HL-60 (cell line): Measurements from ENCODE around the gene AK5.

Experiments used
- DNase-seq, 2 experiments: peaks; one replicate each; pipeline ENCODE4 v3.0.0-alpha.2; 2010 to 2020; ENCODE audit warnings: low read depth in 1 of 2, low spot score in 1 of 2
- H3K27ac ChIP-seq: fragments of 250-450 bp; sonication (Bioruptor Pico); replicated peaks from 2 replicates; pipeline ENCODE4 v1.5.1; 2020; ENCODE audit warnings: mild to moderate bottlenecking, moderate library complexity
- H3K27me3 ChIP-seq: fragments of 250-450 bp; sonication (Bioruptor Pico); 2 replicates; pipeline ENCODE4 v1.5.1; 2021; ENCODE audit warnings: mild to moderate bottlenecking, moderate library complexity; ENCODE audit not compliant: insufficient read depth, poor library complexity, severe bottlenecking
- H3K4me3 ChIP-seq: replicated peaks from 2 replicates; pipeline ENCODE4 v1.5.1; 2011; ENCODE audit warnings: mild to moderate bottlenecking, control low read depth, low read length; ENCODE audit not compliant: insufficient read depth
- GABPA ChIP-seq: IDR thresholded peaks from 2 replicates; pipeline ENCODE4 v1.6.1; 2012; ENCODE audit warnings: low read depth
- POLR2AphosphoS5 ChIP-seq: IDR thresholded peaks from 2 replicates; pipeline ENCODE4 v1.6.1; 2012; ENCODE audit warnings: low read depth
- SPI1 ChIP-seq: IDR thresholded peaks from 2 replicates; pipeline ENCODE4 v1.6.1; 2012; ENCODE audit warnings: low read depth, mild to moderate bottlenecking, borderline replicate concordance
- TF ChIP-seq, protein P1 (sequence below): IDR thresholded peaks from one replicate; pipeline ENCODE4 v1.5.1; 2011; ENCODE audit warnings: low read length, control low read depth, inconsistent platforms; ENCODE audit not compliant: insufficient read depth
- TF ChIP-seq, protein P2 (sequence below): IDR thresholded peaks from 2 replicates; pipeline ENCODE4 v1.6.1; 2012; ENCODE audit warnings: low read depth; ENCODE audit not compliant: insufficient replicate concordance

The AK5 gene

DNA sequence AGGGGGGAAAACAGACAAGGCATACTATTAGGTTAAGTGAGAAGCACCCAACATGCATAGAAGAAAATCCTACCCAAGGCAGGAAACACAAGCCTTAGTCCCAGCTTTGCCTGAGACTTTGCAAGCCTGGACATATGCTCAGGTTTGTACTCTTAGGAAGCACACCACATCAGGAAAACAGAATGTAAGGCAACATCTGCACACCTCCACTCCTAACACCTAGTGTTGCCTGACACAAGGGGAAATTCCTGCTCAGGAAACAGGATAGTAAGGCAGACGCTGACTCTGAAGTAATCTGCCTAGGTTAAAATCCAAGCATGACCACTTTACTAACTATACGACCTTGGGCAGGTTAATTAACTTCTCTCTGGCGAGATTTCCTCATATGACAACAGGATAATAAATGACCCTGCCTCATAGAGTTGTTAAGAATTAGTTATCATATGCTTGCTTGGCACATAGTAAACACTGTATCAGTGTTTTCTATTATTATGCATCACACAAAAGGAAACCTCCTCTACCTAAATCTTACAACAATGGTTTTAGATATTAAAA is 280.9 kb downstream of the AK5 start:
- Histone ChIP-seq H3K27me3 (no peaks in the 10 kb centered on the region), H3K4me3 (no peak overlapping the region), H3K27ac (no peak overlapping the region)
- DNase-seq, result no peak
- TF ChIP-seq, protein P1, sequence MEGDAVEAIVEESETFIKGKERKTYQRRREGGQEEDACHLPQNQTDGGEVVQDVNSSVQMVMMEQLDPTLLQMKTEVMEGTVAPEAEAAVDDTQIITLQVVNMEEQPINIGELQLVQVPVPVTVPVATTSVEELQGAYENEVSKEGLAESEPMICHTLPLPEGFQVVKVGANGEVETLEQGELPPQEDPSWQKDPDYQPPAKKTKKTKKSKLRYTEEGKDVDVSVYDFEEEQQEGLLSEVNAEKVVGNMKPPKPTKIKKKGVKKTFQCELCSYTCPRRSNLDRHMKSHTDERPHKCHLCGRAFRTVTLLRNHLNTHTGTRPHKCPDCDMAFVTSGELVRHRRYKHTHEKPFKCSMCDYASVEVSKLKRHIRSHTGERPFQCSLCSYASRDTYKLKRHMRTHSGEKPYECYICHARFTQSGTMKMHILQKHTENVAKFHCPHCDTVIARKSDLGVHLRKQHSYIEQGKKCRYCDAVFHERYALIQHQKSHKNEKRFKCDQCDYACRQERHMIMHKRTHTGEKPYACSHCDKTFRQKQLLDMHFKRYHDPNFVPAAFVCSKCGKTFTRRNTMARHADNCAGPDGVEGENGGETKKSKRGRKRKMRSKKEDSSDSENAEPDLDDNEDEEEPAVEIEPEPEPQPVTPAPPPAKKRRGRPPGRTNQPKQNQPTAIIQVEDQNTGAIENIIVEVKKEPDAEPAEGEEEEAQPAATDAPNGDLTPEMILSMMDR, result no peak
- TF ChIP-seq GABPA (no peak), POLR2AphosphoS5 (no peak), SPI1 (no peak)
- TF ChIP-seq, protein P2, sequence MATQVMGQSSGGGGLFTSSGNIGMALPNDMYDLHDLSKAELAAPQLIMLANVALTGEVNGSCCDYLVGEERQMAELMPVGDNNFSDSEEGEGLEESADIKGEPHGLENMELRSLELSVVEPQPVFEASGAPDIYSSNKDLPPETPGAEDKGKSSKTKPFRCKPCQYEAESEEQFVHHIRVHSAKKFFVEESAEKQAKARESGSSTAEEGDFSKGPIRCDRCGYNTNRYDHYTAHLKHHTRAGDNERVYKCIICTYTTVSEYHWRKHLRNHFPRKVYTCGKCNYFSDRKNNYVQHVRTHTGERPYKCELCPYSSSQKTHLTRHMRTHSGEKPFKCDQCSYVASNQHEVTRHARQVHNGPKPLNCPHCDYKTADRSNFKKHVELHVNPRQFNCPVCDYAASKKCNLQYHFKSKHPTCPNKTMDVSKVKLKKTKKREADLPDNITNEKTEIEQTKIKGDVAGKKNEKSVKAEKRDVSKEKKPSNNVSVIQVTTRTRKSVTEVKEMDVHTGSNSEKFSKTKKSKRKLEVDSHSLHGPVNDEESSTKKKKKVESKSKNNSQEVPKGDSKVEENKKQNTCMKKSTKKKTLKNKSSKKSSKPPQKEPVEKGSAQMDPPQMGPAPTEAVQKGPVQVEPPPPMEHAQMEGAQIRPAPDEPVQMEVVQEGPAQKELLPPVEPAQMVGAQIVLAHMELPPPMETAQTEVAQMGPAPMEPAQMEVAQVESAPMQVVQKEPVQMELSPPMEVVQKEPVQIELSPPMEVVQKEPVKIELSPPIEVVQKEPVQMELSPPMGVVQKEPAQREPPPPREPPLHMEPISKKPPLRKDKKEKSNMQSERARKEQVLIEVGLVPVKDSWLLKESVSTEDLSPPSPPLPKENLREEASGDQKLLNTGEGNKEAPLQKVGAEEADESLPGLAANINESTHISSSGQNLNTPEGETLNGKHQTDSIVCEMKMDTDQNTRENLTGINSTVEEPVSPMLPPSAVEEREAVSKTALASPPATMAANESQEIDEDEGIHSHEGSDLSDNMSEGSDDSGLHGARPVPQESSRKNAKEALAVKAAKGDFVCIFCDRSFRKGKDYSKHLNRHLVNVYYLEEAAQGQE, result no peak

DNA sequence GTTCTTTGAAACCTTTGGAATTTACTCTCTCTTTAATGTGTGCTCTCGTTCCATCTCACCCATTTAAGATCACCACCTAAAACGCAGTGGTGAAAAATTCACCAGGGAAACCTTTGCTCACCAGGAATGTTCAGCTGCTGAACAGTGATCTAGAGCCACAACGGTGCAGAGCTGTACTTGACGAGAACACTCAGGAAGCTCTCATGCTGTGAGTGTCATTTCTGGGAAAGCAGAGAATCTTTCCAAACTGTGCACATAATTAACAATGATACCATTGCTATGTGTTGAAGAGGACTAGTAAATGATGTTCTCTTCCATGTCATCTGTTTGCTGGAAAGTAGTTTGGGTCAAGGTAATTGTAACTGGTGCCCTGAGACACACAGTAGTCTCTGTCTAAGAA is 283.5 kb downstream of the AK5 start:
- no peak for DNase-seq
- TF ChIP-seq SPI1 (no peak), GABPA (no peak), POLR2AphosphoS5 (no peak)
- TF ChIP-seq, protein P1, result no peak
- TF ChIP-seq, protein P2, result no peak
- no peaks in the 10 kb centered on the region for H3K27me3 ChIP-seq
- no peak overlapping the region for H3K27ac ChIP-seq
- no peak overlapping the region for H3K4me3 ChIP-seq

DNA sequence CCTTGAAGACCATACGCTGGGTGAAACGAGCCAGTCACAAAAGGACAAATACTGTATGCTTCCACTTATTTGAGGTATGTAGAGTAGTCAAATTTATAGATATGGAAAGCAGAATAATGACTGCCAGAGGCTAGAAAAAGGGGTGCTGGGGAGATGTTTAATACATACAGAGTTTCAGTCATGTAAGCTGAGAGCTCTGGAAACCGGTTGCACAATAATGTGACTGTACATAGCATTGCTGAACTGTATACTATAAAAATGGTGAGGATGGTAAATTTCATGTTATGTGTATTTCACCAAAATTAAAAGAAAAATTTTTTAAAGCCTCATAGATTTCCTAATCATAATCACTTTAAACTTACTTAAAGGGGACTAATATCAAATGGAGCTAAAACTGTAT is 289.8 kb downstream of the AK5 start:
- H3K27ac ChIP-seq, result no peak overlapping the region
- no peak overlapping the region for H3K4me3 ChIP-seq
- no peak for DNase-seq
- no peaks in the 10 kb centered on the region for H3K27me3 ChIP-seq
- no peak for TF ChIP-seq GABPA

DNA sequence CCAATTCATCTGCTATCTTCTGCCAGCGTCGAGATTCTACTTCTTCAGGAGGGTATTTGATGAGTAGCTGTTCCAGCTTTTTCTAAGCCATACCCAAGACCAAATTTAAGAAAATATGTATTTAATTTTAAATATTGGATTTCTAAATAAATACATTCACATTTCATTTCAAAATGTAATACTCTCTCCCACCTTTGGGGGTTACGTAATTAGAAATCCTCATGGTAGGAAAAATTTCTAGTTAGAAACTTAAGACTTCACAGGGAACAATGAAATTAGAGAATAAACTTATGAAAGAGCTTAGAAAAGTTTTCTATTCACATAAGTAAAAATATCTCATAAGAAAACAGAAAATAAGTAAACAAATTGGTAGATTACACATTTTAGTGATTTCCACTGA is 297.7 kb downstream of the AK5 start:
- no peak for DNase-seq

DNA sequence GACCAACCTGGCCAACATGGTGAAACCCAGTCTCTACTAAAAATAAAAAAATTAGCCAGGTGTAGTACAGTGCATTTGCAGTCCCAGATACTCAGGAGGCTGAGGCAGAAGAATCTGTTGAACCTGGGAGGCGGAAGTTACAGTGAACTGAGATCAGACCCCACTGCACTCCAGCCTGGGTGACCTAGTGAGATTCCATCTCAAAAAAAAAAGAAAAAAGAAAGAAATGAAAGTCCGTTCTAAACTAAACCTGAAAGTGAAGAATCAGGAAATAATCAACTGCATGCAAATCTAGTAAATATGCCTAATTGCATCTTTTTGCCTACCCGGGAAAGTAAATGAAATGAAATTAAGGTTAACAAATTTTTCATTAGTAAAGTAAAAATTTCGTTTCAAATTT is 301.1 kb downstream of the AK5 start:
- H3K27me3 ChIP-seq, result no peaks in the 10 kb centered on the region
- TF ChIP-seq POLR2AphosphoS5 (no peak), GABPA (no peak), SPI1 (no peak)
- TF ChIP-seq, protein P2, result no peak
- TF ChIP-seq, protein P1, result no peak
- no peak overlapping the region for H3K27ac ChIP-seq
- H3K4me3 ChIP-seq, result no peak overlapping the region
- DNase-seq, result no peak

More for the DNA sequence above, 297.7 kb downstream of the AK5 start:
- Histone ChIP-seq H3K27ac (no peak overlapping the region), H3K27me3 (no peaks in the 10 kb centered on the region), H3K4me3 (no peak overlapping the region)
- TF ChIP-seq GABPA, result no peak
